GM13977 (cell line): Measurements from ENCODE around the gene SERPINB12.

Source experiments
- DNase-seq: peaks from one replicate; pipeline ENCODE4 v3.0.0; 2012; ENCODE audit warnings: low spot score
- in situ Hi-C: fragments of 300-500 bp; cut with MboI; formaldehyde crosslinking; loops from one replicate; pipeline ENCODE4 v1.12.0; 2022; ENCODE audit warnings: low sequenced_read_pairs, low pct_unique_long_range_greater_than_20kb, mixed read lengths, inconsistent platforms; ENCODE audit not compliant: unreplicated experiment
- TF ChIP-seq, protein P1 (sequence below): IDR thresholded peaks from 2 replicates; pipeline ENCODE4 v1.5.1; 2012; ENCODE audit warnings: mild to moderate bottlenecking, control low read depth; ENCODE audit not compliant: insufficient read depth; ENCODE audit errors: extremely low read depth, missing control alignments

SERPINB12 gene, protein sequence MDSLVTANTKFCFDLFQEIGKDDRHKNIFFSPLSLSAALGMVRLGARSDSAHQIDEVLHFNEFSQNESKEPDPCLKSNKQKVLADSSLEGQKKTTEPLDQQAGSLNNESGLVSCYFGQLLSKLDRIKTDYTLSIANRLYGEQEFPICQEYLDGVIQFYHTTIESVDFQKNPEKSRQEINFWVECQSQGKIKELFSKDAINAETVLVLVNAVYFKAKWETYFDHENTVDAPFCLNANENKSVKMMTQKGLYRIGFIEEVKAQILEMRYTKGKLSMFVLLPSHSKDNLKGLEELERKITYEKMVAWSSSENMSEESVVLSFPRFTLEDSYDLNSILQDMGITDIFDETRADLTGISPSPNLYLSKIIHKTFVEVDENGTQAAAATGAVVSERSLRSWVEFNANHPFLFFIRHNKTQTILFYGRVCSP

DNA sequence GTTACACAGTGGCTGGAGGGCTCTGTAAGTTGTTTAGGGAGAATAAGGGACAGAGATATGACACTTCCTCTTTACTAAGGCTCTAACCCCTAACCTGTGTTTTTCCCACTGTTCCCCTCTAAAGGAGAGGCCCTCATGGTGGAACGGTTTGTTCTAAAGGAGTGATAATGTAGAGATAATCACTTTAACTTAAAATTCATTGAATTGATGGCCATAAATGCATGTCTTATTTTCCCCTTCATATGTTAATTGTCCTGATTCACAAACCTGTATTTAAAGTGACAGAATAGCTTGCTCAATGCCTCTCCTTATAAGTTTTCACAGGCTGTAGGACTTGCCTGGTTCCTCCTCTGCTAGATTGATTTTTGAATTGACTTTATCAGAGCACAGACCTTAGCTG lies at the start of gene SERPINB12:
Gene SERPINB12 (plus strand): TSS at position 301 of the 400 bp plus-strand sequence. CDS start 13,791 bp downstream, outside the sequence.
- DNase-seq: no peak
- in situ Hi-C loops: no loop called here
- TF ChIP-seq, protein P1, sequence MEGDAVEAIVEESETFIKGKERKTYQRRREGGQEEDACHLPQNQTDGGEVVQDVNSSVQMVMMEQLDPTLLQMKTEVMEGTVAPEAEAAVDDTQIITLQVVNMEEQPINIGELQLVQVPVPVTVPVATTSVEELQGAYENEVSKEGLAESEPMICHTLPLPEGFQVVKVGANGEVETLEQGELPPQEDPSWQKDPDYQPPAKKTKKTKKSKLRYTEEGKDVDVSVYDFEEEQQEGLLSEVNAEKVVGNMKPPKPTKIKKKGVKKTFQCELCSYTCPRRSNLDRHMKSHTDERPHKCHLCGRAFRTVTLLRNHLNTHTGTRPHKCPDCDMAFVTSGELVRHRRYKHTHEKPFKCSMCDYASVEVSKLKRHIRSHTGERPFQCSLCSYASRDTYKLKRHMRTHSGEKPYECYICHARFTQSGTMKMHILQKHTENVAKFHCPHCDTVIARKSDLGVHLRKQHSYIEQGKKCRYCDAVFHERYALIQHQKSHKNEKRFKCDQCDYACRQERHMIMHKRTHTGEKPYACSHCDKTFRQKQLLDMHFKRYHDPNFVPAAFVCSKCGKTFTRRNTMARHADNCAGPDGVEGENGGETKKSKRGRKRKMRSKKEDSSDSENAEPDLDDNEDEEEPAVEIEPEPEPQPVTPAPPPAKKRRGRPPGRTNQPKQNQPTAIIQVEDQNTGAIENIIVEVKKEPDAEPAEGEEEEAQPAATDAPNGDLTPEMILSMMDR: no peak

DNA sequence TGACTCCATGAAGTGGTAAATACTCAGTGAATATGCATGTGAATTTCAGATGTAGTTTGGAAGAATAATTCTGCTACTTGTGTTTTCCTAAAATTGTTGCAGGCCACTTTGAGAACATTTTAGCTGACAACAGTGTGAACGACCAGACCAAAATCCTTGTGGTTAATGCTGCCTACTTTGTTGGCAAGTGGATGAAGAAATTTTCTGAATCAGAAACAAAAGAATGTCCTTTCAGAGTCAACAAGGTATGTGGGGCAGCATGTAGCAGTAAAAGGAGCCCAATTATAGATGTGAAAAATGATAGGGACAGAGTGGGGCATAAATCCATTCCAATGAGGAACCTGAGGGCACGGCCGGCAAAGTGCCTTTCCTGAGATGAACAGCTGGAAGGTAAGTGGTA lies 49.3 kb upstream of the SERPINB12 start:
- TF ChIP-seq, protein P1: no peak
- in situ Hi-C loops: no loop called here
- DNase-seq: no peak

DNA sequence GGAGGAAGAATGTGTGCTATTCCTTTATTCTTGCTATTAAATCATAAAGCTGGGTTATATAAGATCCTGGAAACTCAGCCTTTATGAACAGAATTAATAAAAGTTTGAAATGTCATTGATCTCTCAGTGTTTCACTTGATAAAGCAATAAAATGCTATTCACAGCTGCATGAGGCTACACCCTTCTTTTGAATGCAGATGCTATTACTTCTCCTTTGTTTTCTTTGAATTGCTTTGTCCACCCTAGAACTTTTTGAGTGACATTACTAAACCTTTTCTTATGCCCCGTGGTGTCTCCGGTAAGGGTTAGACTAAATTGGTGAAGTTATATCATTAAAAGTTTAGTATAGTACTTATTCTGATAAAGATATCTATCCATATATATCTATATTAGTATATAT lies 46.5 kb upstream of the SERPINB12 start:
- in situ Hi-C loops: no loop called here

DNA sequence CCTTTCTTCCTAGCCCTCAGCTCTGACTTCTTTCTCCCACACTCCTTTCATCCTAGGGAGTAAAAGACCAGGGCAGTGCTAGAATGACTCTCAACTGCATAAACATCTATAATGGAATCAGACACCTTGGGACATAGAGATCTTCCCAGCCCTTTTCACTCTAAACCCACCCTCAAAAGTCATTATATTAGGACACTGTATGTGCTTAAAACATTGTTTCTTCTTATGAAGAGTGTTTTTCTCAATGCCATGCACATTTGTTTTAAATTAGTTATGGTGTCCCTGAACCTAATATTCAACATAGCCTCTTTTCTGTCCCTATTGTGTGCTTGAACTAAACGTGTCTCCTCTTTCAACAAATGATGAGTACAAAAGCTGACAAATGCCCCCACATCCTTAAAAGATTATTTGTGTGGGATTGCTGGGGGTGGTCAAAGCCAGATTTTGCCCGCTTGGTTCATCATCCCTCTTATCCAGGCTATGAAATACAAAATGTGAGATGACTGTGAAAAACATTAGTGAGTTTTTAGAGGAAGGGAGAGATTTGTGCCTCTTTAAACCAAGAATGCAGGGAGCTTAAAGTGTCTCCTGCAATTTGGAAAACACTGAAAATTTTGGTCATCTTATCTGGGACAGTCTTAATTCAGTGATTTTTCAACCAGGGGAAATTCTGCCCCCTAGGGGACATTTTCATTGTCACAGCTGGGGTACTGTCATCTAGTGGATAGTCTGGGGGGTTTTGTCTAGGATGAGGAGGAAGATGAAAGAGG lies 36.4 kb upstream of the SERPINB12 start:
- DNase-seq: peak; percentile 49
- TF ChIP-seq, protein P1: peak; percentile 70
- in situ Hi-C loops: no loop called here

More for the DNA sequence above, 46.5 kb upstream of the SERPINB12 start:
- TF ChIP-seq, protein P1: no peak
- DNase-seq: no peak

DNA sequence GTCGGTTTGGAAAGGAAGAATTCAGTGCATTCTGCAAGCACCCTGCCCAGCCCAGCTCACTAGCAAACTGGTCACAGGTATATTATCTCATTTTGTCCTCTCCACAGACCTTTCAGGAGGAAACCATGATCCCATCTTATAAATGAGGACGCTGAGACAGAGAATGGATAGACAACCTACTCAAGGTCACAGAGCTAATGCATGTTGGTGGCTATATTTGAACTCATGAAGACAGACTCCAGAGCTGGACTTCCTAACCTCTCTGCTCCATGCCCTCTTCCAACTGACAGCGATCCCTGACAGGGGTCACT lies 35.9 kb upstream of the SERPINB12 start:
- no peak for DNase-seq
- TF ChIP-seq, protein P1: no peak
- in situ Hi-C loops: no loop called here

DNA sequence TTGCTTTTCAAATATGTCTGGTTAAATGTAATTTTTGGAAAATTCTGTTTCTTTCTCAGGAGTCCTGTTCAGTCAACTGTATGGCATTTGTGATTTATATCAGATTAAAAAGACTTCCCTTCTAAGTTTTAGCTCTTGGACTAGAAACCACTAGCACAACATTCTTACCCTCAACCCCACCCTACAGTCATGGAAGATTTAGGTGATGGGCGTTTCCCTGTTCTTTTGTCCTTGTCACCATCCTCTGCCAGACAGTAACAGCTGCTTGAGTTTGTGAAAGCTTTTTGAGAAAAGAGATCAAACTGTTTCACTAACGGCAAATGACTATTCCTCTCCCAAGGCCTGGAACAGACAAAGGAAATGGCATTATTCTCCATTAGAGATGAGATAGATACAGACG lies 33.6 kb upstream of the SERPINB12 start:
- DNase-seq: no peak
- in situ Hi-C loops: no loop called here
- TF ChIP-seq, protein P1: no peak
